Measurements from ENCODE around the gene SLC25A12.

- no peak for TF ChIP-seq ZNF274 (IDR thresholded peaks at IDR 0.05; ENCODE audit: low read depth, low read length)
- no peak for TF ChIP-seq YY1 (IDR thresholded peaks at IDR 0.05; ENCODE audit: insufficient read depth, insufficient read length)
- no peak for TF ChIP-seq SUZ12 (IDR thresholded peaks at IDR 0.05; ENCODE audit: extremely low read depth, insufficient read depth, insufficient read length)
Observed at GRCh38 chr2:171807831-171808393, 86.1 kb downstream of the SLC25A12 start.
